Loucy (cell line): ENCODE results near the gene SP140.

Experiments used
- EZH2phosphoT487 ChIP-seq: fragments of 200-600 bp; IDR thresholded peaks from 2 replicates; pipeline ENCODE4 v1.6.1; 2018; ENCODE audit warnings: antibody characterized with exemption, mild to moderate bottlenecking, moderate library complexity, borderline replicate concordance
- TF ChIP-seq, protein P1 (sequence below): fragments of 200-600 bp; sonication (generic); conservative IDR thresholded peaks from 2 replicates; pipeline ENCODE4 v1.5.1; 2014; ENCODE audit warnings: mild to moderate bottlenecking, antibody characterized with exemption, low read length

DNA sequence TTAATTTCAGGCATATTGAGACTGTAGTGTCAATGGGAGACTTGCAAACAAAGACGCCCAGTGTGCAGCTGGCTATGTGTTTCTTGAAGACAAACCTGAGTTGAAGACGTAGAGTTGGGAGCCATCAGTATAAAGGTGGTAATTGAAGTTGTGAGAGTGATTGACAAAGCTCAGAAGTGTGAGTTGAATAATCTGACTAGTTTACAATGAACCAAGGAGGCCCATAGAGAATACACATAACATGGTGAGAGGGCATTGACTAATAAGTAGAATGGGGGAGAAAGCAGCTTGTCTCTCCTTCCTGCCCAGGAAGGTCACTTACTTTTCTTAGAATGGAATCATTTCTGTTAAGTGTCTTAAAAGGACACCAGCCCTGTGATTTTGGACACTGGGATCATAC lies 19.8 kb upstream of the SP140 start:
- TF ChIP-seq, protein P1, sequence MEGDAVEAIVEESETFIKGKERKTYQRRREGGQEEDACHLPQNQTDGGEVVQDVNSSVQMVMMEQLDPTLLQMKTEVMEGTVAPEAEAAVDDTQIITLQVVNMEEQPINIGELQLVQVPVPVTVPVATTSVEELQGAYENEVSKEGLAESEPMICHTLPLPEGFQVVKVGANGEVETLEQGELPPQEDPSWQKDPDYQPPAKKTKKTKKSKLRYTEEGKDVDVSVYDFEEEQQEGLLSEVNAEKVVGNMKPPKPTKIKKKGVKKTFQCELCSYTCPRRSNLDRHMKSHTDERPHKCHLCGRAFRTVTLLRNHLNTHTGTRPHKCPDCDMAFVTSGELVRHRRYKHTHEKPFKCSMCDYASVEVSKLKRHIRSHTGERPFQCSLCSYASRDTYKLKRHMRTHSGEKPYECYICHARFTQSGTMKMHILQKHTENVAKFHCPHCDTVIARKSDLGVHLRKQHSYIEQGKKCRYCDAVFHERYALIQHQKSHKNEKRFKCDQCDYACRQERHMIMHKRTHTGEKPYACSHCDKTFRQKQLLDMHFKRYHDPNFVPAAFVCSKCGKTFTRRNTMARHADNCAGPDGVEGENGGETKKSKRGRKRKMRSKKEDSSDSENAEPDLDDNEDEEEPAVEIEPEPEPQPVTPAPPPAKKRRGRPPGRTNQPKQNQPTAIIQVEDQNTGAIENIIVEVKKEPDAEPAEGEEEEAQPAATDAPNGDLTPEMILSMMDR = no peak
- no peak for TF ChIP-seq EZH2phosphoT487
